ENCODE data around the gene B3GNT3. TPM values are rescaled to one million over a fixed set of nuclear protein-coding genes. Genes with fewer than 3 reads are reported as not detected.
A peak's percentile ranks its signal among the peaks of the same experiment; 100 is the strongest.

The B3GNT3 gene
- total and polyA plus RNA-seq, 9 of the 15 experiments (the other 6 are each of a cell fraction or from before 2014, with no cell fraction given) = 0.06 to 0.11 (median 0.07) TPM; not detected in 6

- TF ChIP-seq NCOA2 (IDR thresholded peaks at IDR 0.05; ENCODE audit: partially characterized antibody in 2 of 2) (no peak), CHD7 (IDR thresholded peaks at IDR 0.05; ENCODE audit: low read depth, low read length) (no peak), ZNF444 (CRISPR knock-in tag; IDR thresholded peaks at IDR 0.05) (no peak), ZNF277 (CRISPR knock-in tag; IDR thresholded peaks at IDR 0.05; ENCODE audit: borderline replicate concordance) (no peak), BHLHE40 (IDR thresholded peaks at IDR 0.05; ENCODE audit: low read length) (no peak), RFX1 (IDR thresholded peaks at IDR 0.05) (peak; percentile 48; the same call in 1 of the 2 replicates), ZNF324 (CRISPR knock-in tag; IDR thresholded peaks at IDR 0.05) (no peak), HNRNPL (IDR thresholded peaks at IDR 0.05; ENCODE audit: low read depth, low read length) (no peak), RBM25 (IDR thresholded peaks at IDR 0.05; ENCODE audit: low read depth, low read length, severe bottlenecking) (peak; percentile 66)
Observed at GRCh38 chr19:17754634-17755442, 40.1 kb upstream of the B3GNT3 start (continued).

Measured in K562 (cell line).